ENCODE measurements around the gene LIPM.

The LIPM gene

DNA sequence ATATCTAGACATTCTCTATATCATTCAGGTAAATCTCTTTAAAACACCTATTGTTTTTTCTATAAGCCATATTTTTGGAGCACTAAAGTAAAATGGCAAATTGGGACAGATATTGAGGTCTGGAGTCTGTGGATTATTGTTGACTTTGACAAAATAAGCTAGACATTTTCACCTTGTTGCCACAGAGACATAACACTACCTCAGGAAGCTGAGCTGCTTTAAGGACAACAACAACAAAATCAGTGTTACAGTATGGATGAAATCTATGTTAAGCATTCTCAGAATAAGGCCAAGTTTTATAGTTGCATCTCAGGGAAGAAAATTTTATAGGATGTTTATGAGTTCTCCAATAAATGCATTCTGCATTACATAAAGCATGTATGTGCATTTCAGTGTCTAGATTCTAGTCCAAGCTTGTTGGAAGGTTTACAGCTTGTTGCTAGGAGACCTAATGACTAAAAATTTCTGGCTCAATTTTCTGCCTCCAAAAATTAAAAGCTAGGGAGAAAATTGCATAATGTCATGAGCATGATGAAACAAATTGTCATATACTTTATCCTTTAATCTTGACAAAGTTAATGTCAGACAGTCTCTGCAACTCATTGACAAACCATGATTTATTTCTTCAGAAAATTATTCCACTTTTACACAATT is 18.3 kb downstream of the LIPM start:
- no peak for DNase-seq (ENCODE audit: low read depth in 1 of 2, low spot score in 1 of 2)
- H3K27me3 ChIP-seq (ENCODE audit: insufficient read depth, poor library complexity, severe bottlenecking) = no peaks in the 10 kb centered on the region
- TF ChIP-seq, protein P1, sequence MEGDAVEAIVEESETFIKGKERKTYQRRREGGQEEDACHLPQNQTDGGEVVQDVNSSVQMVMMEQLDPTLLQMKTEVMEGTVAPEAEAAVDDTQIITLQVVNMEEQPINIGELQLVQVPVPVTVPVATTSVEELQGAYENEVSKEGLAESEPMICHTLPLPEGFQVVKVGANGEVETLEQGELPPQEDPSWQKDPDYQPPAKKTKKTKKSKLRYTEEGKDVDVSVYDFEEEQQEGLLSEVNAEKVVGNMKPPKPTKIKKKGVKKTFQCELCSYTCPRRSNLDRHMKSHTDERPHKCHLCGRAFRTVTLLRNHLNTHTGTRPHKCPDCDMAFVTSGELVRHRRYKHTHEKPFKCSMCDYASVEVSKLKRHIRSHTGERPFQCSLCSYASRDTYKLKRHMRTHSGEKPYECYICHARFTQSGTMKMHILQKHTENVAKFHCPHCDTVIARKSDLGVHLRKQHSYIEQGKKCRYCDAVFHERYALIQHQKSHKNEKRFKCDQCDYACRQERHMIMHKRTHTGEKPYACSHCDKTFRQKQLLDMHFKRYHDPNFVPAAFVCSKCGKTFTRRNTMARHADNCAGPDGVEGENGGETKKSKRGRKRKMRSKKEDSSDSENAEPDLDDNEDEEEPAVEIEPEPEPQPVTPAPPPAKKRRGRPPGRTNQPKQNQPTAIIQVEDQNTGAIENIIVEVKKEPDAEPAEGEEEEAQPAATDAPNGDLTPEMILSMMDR (IDR thresholded peaks at IDR 0.05; ENCODE audit: insufficient read depth, low read length) = no peak
- TF ChIP-seq SPI1 (IDR thresholded peaks at IDR 0.05; ENCODE audit: borderline replicate concordance, low read depth) (no peak), GABPA (IDR thresholded peaks at IDR 0.05; ENCODE audit: low read depth) (no peak), POLR2AphosphoS5 (IDR thresholded peaks at IDR 0.05; ENCODE audit: low read depth) (no peak)
- TF ChIP-seq, protein P2, sequence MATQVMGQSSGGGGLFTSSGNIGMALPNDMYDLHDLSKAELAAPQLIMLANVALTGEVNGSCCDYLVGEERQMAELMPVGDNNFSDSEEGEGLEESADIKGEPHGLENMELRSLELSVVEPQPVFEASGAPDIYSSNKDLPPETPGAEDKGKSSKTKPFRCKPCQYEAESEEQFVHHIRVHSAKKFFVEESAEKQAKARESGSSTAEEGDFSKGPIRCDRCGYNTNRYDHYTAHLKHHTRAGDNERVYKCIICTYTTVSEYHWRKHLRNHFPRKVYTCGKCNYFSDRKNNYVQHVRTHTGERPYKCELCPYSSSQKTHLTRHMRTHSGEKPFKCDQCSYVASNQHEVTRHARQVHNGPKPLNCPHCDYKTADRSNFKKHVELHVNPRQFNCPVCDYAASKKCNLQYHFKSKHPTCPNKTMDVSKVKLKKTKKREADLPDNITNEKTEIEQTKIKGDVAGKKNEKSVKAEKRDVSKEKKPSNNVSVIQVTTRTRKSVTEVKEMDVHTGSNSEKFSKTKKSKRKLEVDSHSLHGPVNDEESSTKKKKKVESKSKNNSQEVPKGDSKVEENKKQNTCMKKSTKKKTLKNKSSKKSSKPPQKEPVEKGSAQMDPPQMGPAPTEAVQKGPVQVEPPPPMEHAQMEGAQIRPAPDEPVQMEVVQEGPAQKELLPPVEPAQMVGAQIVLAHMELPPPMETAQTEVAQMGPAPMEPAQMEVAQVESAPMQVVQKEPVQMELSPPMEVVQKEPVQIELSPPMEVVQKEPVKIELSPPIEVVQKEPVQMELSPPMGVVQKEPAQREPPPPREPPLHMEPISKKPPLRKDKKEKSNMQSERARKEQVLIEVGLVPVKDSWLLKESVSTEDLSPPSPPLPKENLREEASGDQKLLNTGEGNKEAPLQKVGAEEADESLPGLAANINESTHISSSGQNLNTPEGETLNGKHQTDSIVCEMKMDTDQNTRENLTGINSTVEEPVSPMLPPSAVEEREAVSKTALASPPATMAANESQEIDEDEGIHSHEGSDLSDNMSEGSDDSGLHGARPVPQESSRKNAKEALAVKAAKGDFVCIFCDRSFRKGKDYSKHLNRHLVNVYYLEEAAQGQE (IDR thresholded peaks at IDR 0.05; ENCODE audit: insufficient replicate concordance, low read depth) = no peak
- no peak overlapping the region for H3K4me3 ChIP-seq (replicated peaks; ENCODE audit: insufficient read depth, low read length)
- H3K27ac ChIP-seq (replicated peaks) = no peak overlapping the region

DNA sequence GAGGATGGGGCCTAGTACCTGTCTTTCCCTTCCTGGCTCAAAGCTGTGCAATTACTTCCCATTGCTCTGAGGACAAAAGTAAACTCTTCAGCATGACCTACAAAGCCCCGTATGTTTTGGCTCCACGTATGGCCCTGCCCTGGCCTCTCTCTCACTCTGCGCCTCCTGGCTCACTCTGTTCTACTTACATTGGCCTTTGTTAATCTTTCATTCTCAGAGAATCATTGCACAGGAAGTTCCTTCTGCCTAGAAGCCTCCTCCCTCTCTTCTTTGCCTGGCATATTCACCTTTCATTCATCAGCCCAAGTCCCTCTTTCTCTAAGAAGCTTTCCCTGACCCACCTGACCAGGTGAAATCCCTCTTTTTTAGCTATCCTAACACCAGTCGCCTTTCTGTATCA is 23.9 kb downstream of the LIPM start:
- Histone ChIP-seq H3K27me3 (ENCODE audit: insufficient read depth, poor library complexity, severe bottlenecking) (no peaks in the 10 kb centered on the region), H3K4me3 (replicated peaks; ENCODE audit: insufficient read depth, low read length) (no peak overlapping the region), H3K27ac (replicated peaks) (no peak overlapping the region)
- no peak for DNase-seq (ENCODE audit: low read depth in 1 of 2, low spot score in 1 of 2)
- TF ChIP-seq GABPA (IDR thresholded peaks at IDR 0.05; ENCODE audit: low read depth) = no peak
- no peak for TF ChIP-seq POLR2AphosphoS5 (IDR thresholded peaks at IDR 0.05; ENCODE audit: low read depth)
- TF ChIP-seq, protein P2 (IDR thresholded peaks at IDR 0.05; ENCODE audit: insufficient replicate concordance, low read depth) = no peak
- TF ChIP-seq, protein P1 (IDR thresholded peaks at IDR 0.05; ENCODE audit: insufficient read depth, low read length) = no peak

DNA sequence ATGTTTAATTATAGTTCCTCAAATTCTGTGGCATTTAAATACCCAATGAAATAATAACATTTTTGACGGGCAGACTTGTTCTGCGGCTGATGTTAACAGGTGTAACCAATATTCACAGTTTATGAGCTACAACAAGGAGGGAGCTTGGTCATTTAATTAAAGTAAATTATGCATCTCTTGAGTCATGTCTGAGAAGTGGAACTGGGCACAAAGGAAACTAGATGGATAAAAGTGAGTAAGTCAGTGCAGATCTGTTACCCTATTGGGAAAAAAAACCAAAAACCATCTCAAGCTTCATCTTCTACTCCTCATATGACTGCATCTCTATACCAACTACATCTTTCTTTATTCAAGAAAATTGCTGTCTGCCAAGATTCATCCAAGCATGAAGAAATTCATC is 25.1 kb downstream of the LIPM start:
- Histone ChIP-seq H3K27ac (replicated peaks) (no peak overlapping the region), H3K4me3 (replicated peaks; ENCODE audit: insufficient read depth, low read length) (no peak overlapping the region), H3K27me3 (ENCODE audit: insufficient read depth, poor library complexity, severe bottlenecking) (no peaks in the 10 kb centered on the region)
- DNase-seq (ENCODE audit: low read depth in 1 of 2, low spot score in 1 of 2) = no peak
- TF ChIP-seq SPI1 (IDR thresholded peaks at IDR 0.05; ENCODE audit: borderline replicate concordance, low read depth) (no peak), POLR2AphosphoS5 (IDR thresholded peaks at IDR 0.05; ENCODE audit: low read depth) (no peak), GABPA (IDR thresholded peaks at IDR 0.05; ENCODE audit: low read depth) (no peak)
- TF ChIP-seq, protein P1 (IDR thresholded peaks at IDR 0.05; ENCODE audit: insufficient read depth, low read length) = no peak
- TF ChIP-seq, protein P2 (IDR thresholded peaks at IDR 0.05; ENCODE audit: insufficient replicate concordance, low read depth) = no peak
